Measurements from ENCODE around the gene FRMD4B. TPM values are rescaled to one million over a fixed set of nuclear protein-coding genes. Genes with fewer than 3 reads are reported as not detected.

Gene FRMD4B
- total and polyA plus RNA-seq, 12 donors = 5.5 to 165 (median 17.4) TPM

GRCh38 chr3:69417541-69418078 lies 31.7 kb upstream of the FRMD4B start:
- no peak for TF ChIP-seq CTCF (IDR thresholded peaks at IDR 0.05)
- TF ChIP-seq POLR2A (IDR thresholded peaks at IDR 0.05) = no peak
- no peaks in the 10 kb centered on the region for H3K9me3 ChIP-seq (replicated peaks in 1 of 3)
- H3K27ac ChIP-seq = no peak overlapping the region
- intact Hi-C loops (cut with DNase I) = loop anchor here in 1 of 2 donors (10.0 kb wide), 1 partner anchor 253 kb away; no protein-coding TSS in a partner anchor
- no peaks in the 10 kb centered on the region for H3K27me3 ChIP-seq
- H3K36me3 ChIP-seq (replicated peaks in 1 of 2) = no peaks in the 10 kb centered on the region
- DNase-seq = no peak
- H3K4me3 ChIP-seq = no peak overlapping the region
- no peaks in the 10 kb centered on the region for H3K4me1 ChIP-seq (replicated peaks in 1 of 2)
- 79 to 90% (median 85%) methylated on average over 5 of the region's 5 CpGs for WGBS, 4 donors

- Histone ChIP-seq H3K4me1 (replicated peaks in 1 of 2) (no peaks in the 10 kb centered on the region), H3K27ac (no peak overlapping the region), H3K9me3 (replicated peaks in 1 of 3) (no peaks in the 10 kb centered on the region), H3K4me3 (no peak overlapping the region), H3K27me3 (no peaks in the 10 kb centered on the region), H3K36me3 (replicated peaks in 1 of 2) (no peaks in the 10 kb centered on the region)
- TF ChIP-seq POLR2A (IDR thresholded peaks at IDR 0.05) (no peak), CTCF (IDR thresholded peaks at IDR 0.05) (no peak)
- intact Hi-C loops (cut with DNase I) = loop anchor here (5.0 to 10.0 kb wide), 2 partner anchors 249 to 251 kb away; no protein-coding TSS in a partner anchor
- DNase-seq = no peak
- 43 to 61% (median 53%) methylated on average over 9 of the region's 9 CpGs for WGBS, 4 donors
Measured at GRCh38 chr3:69413551-69414207, 27.8 kb upstream of the FRMD4B start.

GRCh38 chr3:69411346-69411745 lies 25.5 kb upstream of the FRMD4B start:
- 39 to 57% (median 46%) methylated on average over 3 of the region's 3 CpGs for WGBS, 4 donors
- TF ChIP-seq POLR2A (IDR thresholded peaks at IDR 0.05) (no peak), CTCF (IDR thresholded peaks at IDR 0.05) (no peak)
- no peak for DNase-seq
- intact Hi-C loops (cut with DNase I) = loop anchor here (5.0 to 10.0 kb wide), 2 partner anchors 247 to 249 kb away; no protein-coding TSS in a partner anchor
- Histone ChIP-seq H3K27me3 (no peaks in the 10 kb centered on the region), H3K27ac (no peak overlapping the region), H3K4me1 (replicated peaks in 1 of 2) (no peaks in the 10 kb centered on the region), H3K36me3 (replicated peaks in 1 of 2) (no peaks in the 10 kb centered on the region), H3K4me3 (no peak overlapping the region), H3K9me3 (replicated peaks in 1 of 3) (no peaks in the 10 kb centered on the region)

GRCh38 chr3:69410301-69410700 lies 24.4 kb upstream of the FRMD4B start:
- H3K4me1 ChIP-seq (replicated peaks in 1 of 2) = no peaks in the 10 kb centered on the region
- no peaks in the 10 kb centered on the region for H3K27me3 ChIP-seq
- peak; percentile 68 to 91 (median 75) for DNase-seq
- no peaks in the 10 kb centered on the region for H3K9me3 ChIP-seq (replicated peaks in 1 of 3)
- H3K4me3 ChIP-seq = no peak overlapping the region
- H3K27ac ChIP-seq = peak overlapping the region in 2 of 5 donors; percentile 17 to 70
- 19 to 26% (median 21%) methylated on average over 8 of the region's 8 CpGs for WGBS, 4 donors
- intact Hi-C loops (cut with DNase I) = loop anchor here (5.0 to 10.0 kb wide), 2 partner anchors 246 to 248 kb away; no protein-coding TSS in a partner anchor
- TF ChIP-seq CTCF (IDR thresholded peaks at IDR 0.05) = peak; percentile 67 to 89 (median 77)
- TF ChIP-seq POLR2A (IDR thresholded peaks at IDR 0.05) = no peak
- H3K36me3 ChIP-seq (replicated peaks in 1 of 2) = no peaks in the 10 kb centered on the region

Measured in adrenal gland (tissue), 12 donors.